Stimulated activated CD8-positive, alpha-beta memory T cell treated with anti-CD3 and anti-CD28 coated beads, Interleukin-15, amount 100 ng/mL, for 4 hours (primary cell): ENCODE measurements around the gene CHRNA4.
"Not testable (repeated sequence)": the region's sequence is repeated elsewhere in the genome, so short reads cannot be mapped to it uniquely, and the experiment has no call there.

Experiments used
- DNase-seq, 2 donors: peaks; one replicate each; pipeline ENCODE4 v3.0.0-alpha.2; 2020; ENCODE audit warnings: low read depth in 2 of 2

The CHRNA4 gene

DNA sequence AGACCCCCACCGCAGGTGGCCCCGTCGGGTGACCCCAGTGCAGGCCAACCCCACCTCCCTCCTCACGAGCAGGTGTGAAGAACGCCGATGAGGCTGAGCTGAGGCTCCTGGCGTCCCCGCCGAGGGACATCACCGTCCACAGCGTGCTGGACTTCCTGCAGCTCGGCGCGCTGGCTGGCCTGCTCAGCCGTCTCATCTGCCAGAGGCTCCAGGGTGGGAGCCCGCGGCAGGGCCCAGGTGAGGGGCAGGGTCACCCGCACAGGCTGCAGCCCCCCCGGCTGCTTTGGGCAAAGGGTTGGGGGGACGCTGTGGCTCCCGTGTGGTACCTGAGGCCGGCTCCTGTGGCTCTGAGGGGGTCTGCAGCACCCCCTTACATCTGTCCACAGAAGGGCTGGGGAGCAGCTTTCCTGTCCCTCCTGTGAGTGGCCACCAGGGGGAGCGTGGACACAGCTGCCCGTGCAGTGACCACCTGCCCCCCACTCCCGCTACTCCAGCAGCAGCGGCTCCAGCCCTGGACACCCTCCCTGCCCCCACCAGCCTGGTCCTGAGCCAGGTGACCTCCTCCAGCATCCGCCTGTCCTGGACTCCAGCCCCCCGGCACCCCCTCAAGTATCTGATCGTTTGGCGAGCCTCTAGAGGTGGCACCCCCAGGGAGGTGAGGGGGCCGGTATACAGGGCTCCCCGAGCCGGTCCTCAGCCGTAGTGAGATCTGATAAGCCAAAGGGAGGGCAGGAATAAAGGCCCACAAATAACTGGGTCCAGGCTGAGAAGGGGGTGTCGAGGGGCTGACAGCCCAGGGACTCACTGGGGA lies 51.7 kb downstream of the CHRNA4 start:
- no peak for DNase-seq

DNA sequence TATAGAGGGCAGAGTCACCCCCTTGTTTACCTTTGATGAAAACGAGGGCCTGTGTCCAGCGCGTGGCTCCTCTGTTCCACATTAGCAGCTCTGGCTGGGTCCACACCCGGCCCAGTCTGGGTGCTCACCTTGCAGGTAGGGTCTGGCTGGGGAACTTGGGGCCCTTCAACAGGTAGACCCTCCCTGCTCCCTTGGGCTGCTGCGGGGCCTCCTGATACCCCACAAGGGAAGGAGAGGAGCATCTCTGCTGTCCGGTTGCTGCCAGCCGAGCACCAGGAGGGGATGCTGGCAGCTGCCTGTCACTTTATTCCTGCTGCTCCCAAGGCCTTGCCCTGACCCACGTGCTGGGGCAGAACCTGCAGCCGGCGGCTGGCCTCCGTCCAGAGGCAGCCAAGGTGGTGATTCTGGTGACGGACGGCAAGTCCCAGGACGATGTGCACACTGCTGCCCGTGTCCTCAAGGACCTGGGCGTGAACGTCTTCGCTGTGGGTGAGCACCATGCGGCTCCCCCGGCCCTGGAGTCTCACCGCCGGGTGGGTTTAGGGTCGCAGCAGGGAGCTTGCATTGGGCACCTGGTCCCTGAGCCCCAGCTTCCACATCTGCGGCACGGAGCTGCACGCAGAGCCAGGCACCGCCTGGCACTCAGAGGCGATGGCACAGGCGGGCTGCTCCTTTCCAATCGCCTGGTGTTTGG lies 52.8 kb downstream of the CHRNA4 start:
- DNase-seq = no peak

DNA sequence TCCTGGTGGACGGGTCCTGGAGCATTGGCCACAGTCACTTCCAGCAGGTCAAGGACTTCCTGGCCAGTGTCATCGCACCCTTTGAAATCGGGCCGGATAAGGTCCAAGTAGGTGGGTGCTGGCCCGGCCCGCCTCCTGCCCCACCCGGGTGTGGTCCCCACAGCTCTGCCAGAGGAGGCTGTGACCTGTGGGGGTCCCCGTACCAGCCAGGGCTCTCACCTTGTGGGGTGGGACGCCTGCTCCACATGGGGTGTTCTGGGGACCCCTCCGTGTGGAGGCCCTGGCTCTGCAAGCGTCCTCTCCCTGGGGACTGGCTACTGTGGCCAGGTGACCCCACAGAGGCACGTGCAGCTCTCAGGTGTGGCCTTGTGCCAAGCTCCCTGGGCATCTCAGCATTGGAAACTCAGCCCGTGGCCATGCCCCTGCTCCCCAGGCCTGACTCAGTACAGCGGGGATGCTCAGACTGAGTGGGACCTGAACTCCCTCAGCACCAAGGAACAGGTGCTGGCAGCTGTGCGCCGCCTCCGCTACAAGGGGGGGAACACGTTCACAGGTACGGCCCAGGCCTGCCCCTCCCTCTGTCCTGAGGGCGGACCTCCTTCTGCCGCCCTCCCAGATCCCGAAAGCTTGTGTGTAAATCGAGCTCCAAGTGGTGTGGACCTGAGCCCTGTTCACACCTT lies 53.5 kb downstream of the CHRNA4 start:
- no peak for DNase-seq

DNA sequence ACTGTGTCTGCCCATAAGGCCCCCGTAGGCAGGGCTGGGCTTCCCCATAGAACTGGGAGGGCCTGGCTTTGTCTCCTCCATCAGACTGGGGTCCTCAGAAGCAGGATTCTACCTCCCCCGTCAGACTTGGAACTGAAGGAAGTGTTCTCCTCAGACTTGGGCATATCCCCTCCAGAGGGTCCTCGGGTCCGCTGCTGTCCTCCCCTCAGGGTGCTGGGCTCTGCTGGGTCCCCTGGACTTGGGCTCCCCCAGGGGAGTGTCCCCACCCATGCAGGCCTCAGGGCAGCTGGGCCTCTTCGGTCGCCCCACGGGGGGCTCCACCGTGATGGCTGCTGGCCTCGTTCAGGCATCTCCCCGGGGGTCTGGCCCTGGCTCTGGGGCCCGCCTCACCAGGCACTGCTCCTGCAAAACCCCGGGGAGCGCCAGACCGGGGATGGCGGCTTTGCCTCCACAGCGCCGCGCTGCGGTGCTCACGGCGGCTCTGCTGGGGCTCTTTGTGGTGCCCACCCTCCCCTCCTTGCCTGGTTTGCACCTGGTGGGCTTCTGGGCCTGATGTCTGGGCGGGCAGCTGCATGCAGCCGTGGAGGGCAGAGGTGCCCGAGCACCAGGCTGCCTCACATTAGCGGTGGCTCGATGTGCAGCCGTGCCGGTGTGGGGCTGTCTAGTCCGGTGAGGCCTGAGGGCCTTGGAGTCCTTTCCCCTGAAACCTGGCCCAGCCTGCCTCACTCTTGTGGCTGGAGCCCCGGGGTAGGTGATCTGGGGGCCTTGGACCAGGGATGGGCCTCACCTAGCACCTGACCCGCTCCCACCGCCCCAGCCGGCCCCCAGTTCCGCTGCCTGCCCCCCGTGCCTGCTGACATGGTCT lies 54.2 kb downstream of the CHRNA4 start:
- no peak for DNase-seq

DNA sequence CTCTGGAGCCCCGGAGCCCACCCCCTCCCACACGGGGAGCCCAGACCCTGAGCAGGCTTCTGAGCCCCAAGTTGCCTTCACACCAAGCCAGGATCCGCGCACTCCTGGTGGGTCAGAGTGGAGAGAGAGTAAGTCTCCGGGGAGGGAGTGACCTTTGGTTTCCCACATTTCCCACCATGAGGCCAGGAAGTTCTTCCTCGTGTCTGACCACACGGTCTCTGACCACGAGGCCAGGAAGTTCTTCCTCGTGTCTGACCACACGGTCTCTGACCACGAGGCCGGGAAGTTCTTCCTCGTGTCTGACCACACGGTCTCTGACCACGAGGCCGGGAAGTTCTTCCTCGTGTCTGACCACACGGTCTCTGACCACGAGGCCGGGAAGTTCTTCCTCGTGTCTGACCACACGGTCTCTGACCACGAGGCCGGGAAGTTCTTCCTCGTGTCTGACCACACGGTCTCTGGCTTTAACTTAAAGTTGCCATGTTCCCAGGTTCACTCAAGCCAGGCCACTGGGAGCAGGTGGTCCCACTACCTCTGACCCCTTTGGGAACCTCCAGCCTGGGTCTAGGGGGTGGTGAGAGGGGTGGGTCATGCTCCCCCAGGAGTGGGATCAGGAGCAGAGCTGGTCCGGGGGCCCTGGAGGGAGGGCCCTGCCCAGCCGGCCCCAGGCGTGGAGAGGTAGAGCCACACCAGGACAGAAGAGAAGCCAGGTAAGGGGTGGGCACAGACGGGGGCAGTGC lies 55.0 kb downstream of the CHRNA4 start:
- not testable (repeated sequence) for DNase-seq

DNA sequence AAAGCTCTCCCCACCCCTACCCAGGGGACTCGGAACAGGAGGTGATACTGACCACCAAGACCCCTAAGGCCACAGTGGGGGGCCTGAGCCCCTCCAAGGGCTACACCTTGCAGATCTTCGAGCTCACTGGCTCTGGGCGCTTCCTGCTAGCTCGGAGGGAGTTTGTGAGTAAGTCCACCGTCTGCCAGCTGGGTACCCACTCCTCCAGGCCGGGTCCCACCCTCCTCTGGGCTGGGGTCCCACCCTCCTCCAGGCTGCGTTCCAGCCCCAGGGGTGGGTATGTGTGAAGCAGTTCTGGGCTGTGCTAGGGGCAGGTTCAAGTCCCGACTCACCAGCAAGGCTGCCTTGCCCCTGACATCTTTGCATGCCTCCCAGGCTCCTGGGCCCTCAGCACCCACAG lies 55.8 kb downstream of the CHRNA4 start:
- DNase-seq = no peak

DNA sequence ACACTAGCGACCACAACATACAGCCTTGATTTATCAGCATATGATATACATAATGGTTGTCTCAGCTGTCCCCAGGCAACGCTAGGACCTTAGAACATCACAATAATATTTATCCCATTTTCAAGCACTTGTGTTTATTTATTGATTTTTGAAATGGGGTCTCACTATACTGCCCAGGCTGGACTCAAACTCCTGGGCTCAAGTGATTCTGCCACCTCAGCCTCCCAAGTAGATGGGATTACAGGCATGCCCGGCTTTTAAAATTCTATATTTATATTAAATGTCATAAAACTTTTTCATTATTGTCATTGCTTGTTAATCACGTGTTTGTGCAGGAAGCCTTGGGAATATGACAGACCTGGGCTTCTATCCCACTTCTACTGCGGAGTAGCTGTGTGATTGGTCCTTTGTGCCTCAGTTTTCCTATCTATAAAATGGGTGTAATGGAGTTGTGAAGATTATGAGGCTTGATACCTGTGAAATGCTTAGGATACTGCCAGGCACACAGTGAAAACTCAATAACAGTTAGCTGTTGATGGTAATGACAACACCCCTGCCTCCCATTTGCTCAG lies 58.0 kb downstream of the CHRNA4 start:
- no peak for DNase-seq

DNA sequence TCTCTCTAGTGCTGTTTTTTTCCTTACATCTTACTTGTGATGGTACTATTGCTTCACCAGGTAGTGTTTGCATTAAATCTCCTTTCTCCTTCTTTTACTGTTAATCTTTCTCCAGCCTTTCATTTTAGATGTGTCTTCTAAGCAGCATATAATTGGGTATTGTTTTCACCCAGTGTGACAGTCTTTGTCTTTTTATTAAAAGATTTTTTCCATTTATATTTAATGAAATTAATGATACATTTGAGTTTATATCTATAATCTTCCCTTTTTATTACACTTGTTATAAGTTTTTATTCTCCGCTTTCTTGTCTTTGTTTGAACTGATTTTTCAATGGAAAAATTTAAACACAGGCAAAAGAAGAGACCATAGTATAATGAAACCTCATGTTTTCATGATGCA lies 59.5 kb downstream of the CHRNA4 start:
- DNase-seq = no peak

DNA sequence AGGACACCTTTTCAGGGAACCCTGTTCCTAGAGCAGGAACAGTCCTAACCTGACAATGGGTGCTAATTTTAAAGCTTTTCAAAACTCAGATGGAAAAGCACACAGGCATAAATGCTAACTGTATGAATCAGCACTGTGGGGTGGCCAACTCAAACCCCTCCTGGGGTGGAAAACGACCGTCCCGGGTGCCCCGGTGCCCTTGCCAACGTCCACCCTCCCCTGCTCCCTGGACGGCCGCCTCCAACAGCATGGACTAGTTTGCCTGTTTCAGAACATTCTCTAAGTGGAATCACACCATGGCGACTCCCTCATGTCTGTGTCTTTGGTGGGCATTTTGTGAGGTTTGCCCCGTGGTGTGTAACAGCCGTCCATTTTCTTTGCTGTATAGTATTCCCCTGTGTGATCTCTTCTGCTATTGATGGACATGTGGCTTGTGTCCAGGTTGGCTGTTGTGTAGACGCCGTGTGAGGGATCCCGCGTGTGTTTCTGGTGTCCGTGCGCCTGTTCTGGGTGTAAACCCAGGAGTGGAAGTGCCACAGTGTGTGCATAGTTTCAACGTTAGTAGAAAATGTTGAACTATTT lies 62.3 kb downstream of the CHRNA4 start:
- no peak for DNase-seq

DNA sequence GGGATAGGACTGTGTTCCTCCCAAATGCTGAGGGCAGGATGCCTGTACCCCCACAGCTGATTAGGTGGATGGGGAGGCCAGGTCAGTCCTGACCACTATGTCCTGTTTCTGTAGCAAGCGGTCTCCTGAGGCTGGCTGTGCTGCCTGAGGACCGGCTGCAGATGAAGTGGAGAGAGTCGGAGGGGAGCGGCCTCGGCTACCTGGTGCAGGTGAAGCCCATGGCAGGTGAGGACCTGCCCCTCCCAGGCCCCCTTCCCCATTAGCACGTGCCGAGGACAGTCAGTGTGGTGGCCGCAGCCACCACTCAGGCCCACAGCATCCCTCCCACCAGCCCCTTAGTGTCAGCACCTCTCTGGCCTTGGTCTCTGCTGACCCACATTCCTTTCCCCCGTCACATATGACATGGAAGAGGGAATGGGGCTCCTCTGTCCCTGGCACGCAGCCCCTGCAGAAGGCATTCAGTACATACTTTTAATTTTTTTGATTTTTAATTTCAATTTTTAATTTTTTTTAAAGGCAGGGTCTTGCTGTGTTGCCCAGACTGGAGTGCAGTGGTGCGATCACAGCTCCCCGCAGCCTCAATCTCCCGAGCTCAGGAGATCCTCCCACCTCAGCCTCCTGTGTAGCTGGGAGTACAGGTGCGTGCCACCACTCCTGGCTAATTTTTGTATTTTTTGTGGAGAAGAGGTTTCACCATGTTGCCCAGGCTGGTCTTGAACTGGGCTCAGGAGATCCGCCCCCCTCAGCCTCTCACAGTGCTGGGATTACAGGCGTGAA lies 63.2 kb downstream of the CHRNA4 start:
- no peak for DNase-seq

DNA sequence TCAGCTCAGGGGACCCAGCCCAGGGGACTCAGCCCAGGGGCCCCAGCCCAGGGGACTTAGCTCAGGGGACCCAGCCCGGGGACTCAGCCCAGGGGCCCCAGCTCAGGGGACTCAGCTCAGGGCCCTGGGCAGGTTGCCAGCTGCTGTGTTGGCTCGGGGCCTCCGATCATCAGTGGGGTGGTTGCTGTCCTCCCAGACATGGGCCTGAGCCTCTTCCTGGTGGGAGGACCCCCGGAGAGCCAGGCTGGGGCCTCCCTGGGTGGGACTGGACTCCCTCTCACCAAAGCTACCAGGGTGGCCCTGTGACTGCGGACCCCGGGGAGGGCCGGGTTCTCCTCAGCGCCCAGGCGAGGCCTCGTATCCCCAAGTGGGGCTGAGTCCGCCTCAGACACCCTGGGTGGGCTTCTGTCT lies 63.8 kb downstream of the CHRNA4 start:
- no peak for DNase-seq

DNA sequence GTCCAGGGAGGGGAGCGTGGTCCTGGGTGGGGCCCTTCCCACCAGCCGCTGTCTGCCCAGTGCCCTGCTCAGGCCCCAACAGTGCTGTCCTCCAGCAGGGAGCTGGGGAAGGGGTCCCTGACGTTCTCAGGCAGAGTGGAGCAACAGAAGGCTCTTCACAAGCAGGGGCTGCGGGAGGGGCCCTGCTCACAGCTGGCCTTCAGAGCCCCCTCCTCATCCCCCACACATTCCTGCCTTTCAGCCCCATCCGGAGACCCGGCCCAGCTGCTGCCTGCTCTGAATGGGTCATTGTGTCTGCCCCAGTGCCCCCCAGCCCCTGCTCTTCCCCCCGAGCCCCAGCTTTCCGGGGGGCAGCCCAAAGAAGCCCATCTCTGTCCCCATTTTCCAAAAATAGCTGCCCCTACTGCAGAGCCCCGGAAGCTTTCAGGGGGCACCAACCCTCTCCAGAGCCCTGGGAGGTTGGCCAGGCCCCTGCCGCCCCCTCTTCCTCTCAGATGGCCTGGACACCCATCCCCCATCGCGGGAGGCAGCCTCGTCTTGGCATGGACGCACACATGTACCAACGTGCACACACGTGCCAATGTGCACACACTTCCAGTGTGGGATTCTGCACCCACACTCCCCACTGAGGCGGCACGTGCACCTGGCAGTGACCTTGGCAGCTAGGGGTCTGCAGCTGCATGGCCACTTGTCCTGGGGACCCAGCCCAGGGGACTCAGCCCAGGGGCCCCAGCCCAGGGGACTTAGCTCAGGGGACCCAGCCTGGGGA lies 64.4 kb downstream of the CHRNA4 start:
- DNase-seq = no peak

DNA sequence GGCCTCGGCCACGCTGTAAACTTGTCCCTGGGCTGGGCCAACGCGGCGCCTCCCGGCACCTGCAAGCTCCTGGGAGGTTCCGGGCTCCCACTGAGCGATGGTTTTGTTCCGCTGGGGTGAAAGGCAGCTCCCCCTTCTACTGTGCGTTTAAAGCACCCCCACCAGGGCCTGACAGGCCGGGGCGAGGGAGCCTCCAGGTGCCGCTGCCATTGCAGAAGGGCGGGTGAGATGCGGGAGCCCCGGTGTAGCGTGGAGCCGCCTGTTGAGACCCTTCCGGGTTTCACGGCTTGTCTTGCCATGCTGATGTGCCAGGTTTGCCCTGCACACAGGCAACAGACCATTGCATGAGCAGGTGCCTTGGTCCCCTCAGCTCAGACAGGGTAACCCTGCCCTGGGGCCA lies 65.3 kb downstream of the CHRNA4 start:
- DNase-seq = no peak

DNA sequence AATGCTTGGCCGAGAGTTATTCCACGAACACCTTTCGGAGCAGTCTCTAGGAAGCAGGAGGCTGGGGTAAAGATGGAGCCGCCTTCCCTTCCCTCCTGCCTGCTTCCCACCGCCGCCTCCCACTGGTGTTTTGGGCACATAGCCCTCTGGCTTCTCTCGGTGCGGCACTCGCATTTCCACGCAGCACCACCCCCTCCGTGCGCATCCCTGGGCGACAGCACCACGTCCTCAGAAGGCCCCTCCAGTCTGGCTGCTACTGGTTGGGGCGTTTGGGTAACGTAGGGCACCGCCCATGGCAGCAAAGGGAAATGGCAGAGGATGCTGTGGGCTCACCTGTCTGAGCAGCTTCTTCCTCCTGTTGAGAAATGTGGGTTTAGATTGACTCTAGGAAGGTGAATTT lies 65.7 kb downstream of the CHRNA4 start:
- DNase-seq = no peak

DNA sequence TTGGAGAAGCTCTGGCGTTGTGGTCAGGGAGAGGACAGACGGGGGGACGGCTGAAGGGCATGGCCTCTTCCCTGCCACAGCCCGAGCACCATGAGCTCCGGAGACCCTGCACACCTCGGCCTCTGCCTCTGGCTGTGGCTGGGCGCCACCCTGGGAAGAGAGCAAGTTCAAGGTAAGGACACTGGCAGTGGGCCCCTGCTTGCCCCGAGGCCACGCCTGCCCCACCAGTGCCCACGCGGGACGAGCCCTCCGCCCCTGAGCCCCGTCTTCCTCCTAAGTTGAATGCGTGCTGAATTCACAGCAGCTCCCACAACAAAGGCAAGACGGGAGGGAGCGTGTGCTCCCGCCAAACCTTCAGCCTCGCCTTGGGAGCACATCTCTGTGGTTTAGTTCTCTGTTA lies 66.1 kb downstream of the CHRNA4 start:
- DNase-seq = no peak

DNA sequence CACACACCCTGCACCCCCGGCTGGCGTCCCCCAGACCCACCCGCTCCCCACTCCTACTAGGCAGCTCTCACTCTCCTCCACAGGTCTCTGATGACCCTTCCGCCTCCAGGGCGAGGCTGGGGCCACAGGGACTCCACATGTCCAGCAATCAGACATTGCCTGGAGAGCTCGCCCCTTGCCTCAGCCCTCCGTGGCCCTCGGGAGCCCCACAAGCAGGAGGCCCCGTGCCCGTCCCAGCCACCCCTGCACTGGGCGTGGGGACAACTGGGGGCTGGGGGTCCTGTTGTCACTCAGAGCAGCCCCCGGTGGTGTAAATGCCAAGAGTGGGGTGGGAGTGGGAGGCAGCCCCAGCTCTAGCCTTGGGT lies 66.6 kb downstream of the CHRNA4 start:
- no peak for DNase-seq

DNA sequence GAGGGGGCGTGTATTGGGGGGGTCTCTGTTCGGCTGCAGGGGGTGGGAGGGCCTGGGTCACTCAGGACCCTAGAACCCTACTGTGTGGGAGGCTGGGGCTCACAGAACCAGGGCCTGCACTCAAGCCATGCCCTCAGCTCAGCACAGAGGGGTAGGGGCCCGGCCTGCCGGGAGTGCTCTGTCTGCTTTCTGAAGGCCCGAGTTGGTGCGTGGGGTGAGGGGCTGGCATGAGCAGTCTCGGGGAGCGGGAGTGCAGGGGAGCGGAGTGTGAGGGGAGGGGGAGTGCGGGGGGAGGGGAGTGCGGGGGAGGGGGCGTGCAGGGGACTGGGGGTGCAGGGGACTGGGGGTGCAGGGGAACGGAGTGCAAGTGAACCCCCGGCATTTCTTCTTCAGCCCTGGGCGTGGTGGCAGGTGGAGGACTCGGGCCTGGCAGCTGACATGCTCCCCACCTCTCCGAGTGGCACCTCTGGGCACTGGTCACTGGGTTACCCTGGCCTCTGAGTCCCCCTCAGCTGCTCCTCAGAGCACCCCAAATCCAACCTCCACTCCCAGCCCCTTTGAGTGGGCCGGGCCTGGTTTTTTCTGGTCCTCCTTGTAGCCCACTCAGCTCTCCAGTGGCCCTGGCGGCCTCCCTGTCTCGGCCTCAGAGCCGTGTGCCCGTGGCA lies 67.1 kb downstream of the CHRNA4 start:
- DNase-seq = no peak

DNA sequence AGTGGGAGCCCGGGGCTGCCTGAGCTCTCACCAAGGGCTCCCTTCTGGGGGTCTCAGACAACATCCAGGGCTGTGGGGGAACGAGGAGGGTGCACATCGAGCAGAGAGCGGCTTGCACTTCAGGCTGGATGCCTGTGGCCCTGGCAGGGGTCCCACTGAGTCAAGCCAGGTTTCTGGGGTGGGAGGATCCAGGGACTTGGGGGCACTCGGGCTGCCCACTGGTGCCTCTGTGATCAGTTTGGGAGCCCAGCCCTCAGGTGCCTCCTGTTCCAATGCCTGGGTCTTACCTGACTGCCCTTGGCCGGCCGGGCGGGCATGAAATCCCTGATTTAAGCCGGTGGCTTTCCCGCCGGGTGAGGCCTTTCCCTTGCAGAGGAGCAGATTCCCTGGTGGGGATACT lies 67.7 kb downstream of the CHRNA4 start:
- no peak for DNase-seq
